Globus pallidus (tissue), 1 donor: ENCODE data around the gene ZNF407.

Experiments
- DNase-seq: peaks from one replicate; pipeline ENCODE4 v3.0.0-alpha.2; 2015; ENCODE audit warnings: low spot score

ZNF407 gene

DNA sequence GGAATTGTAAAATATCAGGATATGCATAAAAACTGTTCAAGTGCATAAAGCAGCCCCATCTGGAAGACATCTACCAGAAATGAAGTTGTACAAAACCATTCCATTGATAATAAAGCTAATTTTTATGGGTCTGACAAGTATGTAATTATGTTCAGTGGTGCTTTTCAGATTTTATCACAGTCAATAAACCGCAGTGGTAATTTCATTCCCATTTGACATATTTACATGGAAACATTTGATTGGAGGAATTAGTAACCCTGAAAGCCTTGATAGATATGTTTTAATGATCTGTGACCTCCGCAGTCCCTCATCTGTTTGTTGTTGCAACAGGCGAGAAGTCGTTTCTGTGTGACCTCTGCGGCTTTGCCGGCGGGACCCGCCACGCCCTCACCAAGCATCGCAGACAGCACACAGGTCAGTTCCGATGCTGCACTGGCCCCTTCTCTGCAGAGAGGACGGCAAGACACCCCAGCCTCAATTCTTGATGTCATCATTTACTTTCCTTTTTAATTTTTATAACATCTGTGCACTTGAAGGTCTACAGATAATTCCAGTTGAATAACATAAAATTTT is 283.1 kb downstream of the ZNF407 start:
- DNase-seq, result no peak

DNA sequence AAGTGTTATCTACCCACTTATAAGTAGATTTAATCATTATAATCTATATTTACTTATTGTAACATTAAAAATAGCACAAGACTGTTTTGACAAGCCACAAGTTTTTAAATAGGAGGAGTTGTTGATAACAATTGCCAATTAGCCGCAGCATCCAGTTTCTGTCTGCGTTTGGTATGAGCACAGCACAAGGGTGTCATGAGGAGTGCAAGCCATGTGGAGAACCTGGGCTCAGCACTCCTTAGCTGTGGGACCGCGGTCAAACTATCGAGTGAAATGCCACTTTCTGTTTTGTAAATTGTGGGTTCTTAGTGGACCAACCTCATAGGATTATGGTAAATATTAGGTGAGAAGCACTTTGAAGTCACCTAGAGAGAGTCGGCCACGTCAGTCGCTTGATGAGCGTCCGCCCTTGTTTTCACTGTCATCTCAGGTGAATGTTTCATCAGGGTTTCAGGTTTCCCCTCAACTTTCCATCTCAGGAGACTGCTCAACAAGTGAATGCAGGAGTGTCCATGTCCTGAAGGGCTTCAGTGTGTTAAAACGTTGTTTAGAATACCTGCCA is 294.5 kb downstream of the ZNF407 start:
- no peak for DNase-seq

DNA sequence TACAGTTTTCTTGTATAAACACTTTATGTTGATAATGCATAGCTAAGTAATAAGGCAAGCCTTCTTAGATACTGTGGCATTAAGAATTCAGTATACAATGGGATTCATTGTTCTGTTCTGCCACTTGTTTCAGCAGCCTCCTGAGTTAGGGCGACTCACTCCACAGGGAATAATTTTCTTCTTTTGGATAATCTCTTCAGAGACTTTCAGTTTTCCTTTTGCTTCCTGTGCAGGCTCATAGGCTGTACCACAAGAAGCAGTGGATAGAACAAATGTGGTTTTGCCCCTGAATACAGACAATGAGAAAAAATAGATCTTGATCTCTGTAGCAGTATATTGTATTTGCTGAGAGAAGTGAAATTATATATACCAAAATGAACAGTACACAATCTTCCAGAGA is 298.0 kb downstream of the ZNF407 start:
- DNase-seq, result peak; percentile 63

DNA sequence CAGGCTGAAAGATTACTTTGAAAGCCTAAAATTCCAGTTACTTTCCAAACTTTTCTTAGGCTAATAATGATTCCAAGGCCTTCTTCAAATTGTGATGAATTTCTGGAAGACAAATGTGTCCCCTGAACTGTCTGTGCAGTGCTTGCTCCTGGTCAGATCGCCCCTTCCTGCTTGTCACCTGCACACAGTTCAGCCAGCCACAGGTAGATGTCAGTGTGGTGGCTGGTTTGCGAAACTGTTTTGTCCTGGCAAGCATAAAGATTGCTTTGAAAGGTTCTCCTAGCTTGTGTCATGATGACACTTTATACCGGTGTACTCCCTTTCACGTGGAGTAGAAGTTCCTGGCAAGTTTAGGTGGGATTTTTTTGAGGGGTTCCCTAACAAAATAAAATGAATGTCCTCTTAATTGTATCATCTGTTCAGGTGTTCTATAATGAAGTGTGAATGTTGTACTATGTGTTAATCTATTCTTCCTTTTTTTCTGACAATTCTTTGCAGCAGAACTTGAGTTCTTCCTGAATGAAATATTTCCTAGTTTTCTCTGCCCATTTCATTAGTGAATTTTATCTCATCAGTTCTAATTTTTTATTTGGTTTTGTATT is 298.8 kb downstream of the ZNF407 start:
- peak; percentile 37 for DNase-seq

DNA sequence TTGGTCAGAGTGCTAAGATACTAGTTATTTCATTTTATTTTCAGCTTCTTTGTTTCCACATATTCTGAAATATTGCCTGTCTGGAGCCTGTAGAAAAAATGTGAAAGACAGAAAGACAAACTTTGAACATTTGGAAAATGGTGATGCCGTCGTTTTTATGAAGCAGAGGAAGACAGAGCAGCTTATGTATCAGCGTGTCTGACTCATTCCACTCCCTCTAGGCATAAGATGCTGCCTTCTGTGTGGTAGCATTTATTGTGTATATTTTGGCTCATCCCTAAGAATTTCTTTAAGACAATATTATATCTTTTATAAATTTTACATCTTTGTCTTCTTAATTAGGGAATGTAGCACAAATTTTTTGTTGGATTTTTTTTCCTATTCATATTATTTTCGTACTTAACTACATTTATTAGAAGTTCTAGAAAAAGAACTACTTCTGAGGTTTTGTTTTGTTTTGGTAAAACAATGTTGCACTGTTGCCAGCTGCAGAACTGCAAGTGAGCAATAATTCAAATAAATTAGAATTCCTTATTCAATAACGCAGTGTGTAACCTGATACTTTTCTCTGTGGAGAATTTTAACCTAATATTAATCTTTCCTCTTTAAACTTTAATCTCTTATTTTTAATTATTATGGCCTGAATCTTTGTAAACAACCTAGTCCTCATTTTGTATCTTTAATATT is 300.4 kb downstream of the ZNF407 start:
- DNase-seq, result peak; percentile 50

DNA sequence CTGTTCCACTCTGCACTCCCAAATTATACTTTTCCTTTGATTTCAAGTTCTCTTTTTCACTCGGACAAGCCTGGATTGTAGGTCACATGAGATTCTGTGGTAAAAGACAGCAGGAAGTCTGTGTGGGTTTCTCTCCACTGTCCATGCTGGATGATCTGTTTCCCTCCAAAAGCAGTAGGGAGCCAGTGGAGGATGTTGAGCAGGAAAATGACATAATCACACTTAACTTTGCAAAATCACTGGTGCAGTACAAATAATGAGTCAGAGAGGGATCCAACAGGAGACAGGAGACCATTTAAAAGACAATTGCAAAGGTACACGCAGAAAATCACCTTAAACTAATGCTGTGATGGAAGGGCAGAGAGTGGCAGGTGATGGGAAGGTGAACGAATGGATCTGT is 301.3 kb downstream of the ZNF407 start:
- DNase-seq, result no peak

DNA sequence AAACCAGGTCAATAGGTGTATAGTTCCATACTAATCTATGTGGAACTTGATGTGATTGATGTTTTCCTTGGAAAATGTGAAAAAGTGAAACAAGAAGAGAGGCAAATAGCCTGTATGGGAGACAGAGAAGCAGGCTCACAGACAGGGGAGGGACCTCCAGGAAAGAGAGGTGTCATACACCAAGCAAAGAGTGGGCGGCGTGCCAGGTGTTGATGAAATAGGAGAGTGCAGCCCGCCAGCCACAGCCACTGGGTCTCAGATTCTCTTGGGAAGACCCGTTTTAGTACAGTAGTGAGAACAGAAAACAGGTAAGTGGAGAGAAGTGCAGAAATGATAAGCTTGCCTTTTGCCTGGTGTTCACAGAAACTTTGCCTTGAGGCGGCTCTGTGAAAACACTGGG is 301.9 kb downstream of the ZNF407 start:
- DNase-seq, result no peak

DNA sequence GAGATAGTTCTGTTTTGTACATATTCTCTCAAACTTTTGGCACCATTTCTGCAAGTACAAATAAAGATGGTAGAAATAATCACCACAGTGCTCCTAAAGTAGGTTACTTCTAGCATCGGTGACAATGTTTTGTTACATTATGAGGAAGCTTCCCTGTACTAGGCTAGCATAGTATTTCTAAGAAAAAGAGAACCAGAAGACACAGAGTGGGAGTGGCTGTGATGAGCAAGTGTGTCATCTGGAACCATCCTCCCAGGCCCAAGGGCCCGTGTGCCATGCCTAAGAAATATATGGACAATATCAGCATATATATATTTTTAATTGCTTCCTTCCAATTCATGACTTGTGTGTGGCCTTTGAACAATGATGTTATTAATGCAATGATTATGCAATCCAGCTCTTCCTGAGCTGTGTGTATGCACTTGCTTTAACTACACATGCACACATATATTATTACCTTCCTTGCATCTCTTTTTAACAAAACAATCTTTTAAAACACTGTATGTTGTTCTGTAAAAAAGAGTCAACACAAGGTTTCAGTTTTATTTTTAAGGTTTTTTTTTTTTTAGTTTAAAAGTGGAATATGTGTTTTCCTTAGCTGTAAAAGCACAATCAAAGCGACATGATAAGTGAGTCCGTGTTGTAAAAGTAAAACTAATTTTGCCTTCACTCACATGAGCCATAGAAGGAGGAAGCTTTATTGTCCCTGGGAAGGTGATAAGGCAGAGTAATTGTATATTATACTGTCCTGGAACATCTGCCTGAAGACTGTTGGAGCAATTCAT is 303.9 kb downstream of the ZNF407 start:
- no peak for DNase-seq

DNA sequence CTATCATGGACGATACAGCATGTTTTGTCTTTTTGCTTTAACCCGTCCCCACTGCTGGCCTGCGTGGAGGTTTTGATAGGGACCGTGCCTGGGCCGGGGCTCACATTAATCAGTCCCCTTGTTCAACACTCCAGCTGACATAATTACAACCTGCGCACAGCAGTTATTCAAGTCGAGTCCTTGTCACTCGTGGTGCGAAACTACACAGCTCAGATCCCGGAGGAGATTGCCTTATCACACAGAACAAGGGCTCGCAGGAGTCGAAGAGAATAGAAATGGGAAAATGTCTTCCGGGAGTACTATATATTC is 304.4 kb downstream of the ZNF407 start:
- DNase-seq, result no peak

DNA sequence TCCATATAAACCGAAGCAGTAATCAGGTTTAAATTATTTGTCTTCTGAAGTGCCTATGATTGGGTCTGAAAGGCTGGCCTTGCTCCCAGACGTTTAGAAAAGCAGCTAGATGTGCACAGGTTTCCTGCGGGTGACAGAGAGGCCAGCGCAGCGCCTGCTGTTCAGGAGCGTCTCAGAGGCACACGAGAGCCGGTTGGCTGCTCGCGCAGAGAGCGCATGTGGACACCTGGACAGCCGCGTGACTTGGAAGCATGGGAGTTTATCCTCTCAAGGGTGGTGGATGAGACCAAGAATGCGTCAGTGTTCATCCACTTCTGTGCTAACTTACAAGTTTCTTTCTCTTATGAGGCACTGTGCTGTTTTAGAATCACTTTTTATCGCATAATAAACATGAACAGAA is 307.6 kb downstream of the ZNF407 start:
- DNase-seq, result no peak

DNA sequence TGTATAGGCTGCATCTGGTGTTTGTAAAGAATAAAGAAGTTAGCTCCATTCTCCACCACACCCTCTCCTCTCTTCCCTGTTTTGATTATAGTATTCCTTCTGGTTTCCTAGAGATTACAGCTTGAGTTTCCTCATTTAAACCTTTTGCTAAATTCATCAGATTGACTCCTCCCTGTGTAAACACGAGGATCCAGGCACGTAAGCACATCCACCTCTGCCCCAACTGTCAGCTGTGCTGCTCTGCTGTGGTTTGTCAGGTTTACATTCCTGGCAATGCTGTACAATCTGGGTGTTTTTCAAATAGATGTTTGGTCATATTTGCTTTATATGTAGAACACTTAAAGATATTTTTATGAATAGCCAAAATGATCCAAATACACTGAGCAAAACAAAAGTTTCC is 308.5 kb downstream of the ZNF407 start:
- no peak for DNase-seq

DNA sequence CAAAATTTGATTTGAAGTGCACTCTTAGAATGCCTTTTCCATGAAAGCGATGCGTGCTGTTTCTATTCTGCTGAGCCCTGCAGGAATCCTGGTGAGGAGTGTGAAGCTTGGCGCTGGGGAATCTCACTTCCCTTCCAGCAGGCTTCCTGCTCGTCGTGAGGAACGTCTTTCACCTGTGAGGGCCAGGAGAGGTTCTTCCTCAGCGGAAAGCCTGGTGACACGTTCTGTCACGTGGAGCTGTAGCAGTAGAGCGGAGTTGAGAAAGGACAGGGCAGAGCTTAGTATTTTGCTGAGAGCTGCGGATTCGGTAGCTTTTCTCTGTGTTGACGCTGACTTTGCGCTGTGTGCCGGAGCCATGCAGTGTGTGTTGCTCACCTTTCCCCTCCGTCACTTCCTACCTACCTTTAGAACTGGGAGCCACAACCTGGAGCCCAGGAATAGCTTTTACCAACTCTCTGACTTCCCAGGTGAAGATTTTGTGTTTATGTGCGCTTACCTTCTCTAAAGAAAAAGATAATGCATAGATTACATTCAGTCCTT is 316.5 kb downstream of the ZNF407 start:
- DNase-seq, result no peak

DNA sequence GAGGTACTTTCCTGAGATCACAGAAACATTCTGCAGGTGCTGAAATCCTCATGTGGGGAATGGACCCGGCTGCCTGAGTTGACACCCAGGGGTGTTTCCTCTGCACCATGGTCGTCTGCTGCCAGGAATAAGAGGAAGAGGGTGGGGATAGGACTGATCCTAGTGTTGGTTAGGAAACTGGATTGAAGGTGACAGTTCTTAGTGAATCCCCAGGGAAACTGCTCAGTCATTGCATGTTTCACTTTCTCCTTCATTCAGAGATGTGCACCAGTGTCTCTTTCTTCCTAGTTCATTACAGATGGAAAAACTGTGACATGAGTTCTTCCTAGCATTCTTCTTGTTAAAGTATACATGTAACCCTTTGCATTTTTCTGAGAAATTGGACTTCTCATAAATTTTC is 317.0 kb downstream of the ZNF407 start:
- no peak for DNase-seq

DNA sequence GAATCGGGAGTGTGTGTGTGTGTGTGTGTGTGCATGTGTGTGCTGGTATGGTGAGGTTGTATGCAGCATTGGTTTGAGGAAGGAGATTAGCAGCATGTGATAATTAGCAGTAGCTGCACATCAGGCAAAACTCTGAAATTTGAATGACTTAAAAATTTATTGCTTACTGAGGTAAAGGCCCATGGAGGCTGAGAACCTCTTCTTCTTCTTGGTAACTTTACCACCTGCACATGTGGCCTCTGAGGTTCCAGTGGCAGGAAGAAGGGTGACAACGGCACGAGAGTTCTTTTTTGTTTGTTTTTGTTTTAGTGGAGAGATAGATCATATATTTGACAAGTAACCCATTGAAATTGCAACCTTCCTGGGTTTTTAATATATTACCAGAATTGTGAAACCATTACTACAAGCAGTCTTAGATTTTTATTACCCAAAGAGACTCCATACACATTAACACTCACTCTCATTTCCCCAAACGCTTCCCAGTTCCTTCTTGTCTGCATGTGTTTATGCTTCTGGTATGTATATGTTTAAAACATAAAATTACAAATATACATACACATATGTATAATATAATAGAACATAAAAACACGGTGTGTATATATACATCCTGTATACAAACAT is 319.2 kb downstream of the ZNF407 start:
- no peak for DNase-seq

DNA sequence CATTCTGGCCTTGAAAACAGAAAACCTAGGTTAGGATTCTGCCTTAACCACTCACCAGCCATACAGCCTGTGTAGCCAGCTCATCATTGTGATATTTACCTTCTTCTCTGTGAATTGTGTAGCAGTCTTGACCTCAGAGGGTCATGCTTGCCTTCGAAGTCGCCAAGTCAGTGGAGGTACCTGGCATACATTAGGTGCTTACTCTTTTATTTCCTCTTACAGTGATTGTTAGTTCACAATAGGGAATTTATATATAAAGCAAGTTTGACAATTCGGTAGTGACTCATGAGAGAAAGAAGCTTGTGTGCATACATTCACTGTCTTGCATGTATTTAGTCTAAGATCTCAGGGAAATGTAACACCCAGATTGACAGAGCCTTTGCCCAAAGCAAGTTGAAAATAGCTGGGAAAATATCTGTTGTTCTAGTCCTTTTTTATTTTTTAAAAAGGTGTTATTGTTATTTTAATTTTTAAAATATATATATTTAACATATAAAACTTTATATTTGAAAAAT is 320.7 kb downstream of the ZNF407 start:
- no peak for DNase-seq

DNA sequence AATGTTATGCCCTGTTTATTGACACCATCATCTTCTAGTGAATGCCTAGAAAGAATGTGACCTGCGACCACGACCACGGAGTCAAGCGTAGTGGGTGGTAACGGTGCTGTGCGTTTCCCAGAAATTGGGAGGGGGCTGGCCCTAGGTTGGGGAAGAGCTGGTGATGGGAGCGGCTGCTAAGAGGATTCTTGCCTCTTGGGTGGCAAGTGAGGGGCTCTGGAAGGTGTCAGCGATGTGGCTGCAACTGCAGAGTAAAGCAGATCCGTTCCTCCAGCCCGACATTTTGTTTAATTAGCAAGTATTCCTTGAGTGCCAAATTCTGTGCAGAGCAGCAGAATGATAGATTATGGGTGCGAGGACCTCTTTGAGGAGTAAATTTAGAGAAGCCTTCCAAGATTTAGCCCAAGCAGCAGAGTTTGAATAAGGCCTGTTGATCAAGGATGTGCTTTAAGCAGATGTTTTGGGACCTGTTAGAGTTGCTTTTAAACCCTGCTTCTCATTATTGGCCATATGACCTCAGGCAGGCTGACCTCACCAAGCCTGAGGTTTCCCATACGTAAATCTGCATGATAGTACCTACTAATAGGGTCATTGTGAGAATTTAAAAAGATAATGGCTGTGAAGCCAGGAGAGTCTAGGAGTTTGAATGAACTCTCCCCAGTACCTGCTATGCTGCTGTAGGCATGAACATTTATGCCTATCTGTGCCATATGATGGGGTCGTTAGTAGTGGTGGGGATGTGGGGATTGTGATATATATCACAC is 323.6 kb downstream of the ZNF407 start:
- no peak for DNase-seq

DNA sequence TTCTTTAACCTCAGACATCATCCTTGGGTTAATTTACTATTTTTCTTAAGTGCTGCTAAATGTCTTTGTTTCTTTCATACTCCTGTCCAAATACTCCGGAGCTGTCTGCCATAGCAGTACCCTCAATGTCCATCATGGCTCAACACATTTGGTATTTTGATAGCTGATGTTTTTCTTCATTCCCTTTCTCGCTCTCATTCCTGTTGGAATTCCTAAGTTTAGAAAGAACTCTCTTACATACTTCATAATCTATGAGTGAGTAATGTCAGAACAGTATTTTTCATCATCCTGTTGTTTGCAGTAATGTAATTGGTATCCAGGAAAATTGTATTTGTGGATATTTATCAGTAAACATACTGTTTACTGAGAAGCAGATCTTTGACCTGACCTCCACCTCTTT is 328.4 kb downstream of the ZNF407 start:
- no peak for DNase-seq

DNA sequence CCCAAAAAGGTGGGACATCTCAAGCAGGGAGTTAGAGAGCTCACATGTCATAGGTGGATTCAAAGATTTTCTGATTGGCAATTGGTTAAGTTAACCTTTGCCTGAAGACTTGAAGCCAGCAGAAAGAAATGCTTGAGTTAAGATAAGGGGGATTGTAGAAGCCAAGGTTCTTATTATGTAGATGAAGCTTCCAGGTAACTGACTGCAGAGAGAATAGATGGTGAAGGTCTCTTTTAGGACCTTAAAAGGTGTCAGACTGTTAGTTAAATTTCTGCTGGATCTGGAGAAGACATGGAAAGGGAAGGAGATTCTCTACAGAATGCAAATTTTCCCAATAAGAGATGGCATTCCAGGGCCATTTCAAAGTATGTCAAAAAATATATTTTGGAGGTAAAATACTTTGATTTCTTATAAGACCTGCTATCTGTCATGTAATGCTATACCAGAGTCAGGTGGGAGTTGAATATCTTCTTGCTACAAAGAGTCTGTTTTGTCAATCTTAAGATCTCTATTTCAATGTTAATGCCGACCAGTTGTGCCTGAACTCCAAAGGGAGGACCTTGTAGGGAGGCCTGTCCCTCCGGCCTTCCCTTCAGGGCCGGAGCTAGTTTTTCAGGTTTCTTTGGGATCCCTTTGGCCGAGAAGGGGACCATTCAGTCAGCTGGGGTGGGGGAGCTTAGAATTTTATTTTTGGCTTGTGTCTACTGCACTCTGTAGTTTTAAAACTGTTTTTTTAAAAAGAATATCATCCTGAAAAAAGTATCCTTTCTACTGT is 330.7 kb downstream of the ZNF407 start:
- no peak for DNase-seq

DNA sequence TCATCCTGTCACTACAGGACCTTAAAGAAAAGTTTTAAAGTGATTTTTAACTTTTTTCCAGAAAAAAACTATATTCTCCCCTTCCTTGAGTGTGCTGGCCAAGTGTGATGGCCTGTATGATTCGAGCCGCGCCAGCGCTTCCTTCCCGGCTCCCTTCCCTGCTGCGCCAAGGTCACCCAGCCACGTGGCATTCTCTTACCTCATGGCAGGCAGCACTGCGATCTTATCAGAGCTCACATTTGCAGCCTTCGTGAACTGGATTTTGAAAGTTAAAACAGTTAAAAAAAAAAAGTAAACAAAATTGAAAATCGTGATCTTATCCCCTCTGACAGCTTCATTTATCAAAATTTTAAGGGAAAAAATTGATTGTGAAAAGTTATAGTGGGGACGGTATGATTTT is 331.4 kb downstream of the ZNF407 start:
- DNase-seq, result no peak

DNA sequence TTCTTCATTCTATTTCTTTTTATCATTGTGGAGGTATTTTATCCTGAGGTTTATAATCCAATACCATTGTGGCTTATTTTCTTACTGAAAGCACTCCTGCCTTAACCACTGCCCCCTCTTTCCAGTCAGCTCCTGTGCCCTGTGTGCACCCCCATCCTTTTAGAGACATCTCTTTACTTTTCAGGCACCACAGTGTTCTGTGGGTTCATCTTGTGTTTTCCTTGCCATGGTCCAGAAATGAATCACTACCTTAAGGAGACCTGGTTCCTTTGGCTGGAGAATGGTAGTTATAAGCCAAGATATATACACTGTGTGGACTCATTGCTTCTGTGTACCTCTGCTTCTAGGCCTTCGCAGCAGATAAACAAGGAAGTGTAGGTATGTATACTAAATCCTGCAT is 332.9 kb downstream of the ZNF407 start:
- DNase-seq, result no peak
